H1 (cell line): Measurements from ENCODE around the gene BAD. TPM values are rescaled to one million over a fixed set of nuclear protein-coding genes. Genes with fewer than 3 reads are reported as not detected.

Experiments
- KDM5A ChIP-seq: fragments of 200-600 bp; IDR thresholded peaks from 2 replicates; pipeline ENCODE4 v1.7.1; 2012; ENCODE audit warnings: mild to moderate bottlenecking, low read length, inconsistent platforms, mixed read lengths
- TAF7 ChIP-seq: optimal IDR thresholded peaks from 2 replicates; pipeline ENCODE3; 2011; ENCODE audit warnings: low read depth, mild to moderate bottlenecking, inconsistent platforms, low read length, moderate library complexity, borderline replicate concordance
- polyA plus RNA-seq, 7 experiments: library from polyadenylated mRNA; depleted of rRNA in 3 of 7; stranded (reverse) in 5 of 7; unstranded in 2 of 7; fragments of >200 nt in 5 of 7; fragments of 200-250 nt in 2 of 7; gene quantifications; 1 replicate in 5 of 7; 2 replicates in 1 of 7; 4 replicates in 1 of 7; pipeline versions ENCODE4 v1.2.1 to v1.2.3, GENCODE V29; 2011 to 2013; ENCODE audit warnings: missing spikeins in 2 of 7, mixed read lengths in 2 of 7
- total RNA-seq: library from RNA; stranded (reverse); fragmentation: NEBNext Ultra II Directional; extraction: Animal tissue kit (Norgen Biotek cat#: 25700); gene quantifications from 2 replicates; pipeline ENCODE4 v1.2.1, GENCODE V29; 2021

The BAD gene
- total and polyA plus RNA-seq, 2 of the 8 experiments (the other 6 are each of a cell fraction or from before 2014, with no cell fraction given) = 23.1 to 33.7 TPM

DNA sequence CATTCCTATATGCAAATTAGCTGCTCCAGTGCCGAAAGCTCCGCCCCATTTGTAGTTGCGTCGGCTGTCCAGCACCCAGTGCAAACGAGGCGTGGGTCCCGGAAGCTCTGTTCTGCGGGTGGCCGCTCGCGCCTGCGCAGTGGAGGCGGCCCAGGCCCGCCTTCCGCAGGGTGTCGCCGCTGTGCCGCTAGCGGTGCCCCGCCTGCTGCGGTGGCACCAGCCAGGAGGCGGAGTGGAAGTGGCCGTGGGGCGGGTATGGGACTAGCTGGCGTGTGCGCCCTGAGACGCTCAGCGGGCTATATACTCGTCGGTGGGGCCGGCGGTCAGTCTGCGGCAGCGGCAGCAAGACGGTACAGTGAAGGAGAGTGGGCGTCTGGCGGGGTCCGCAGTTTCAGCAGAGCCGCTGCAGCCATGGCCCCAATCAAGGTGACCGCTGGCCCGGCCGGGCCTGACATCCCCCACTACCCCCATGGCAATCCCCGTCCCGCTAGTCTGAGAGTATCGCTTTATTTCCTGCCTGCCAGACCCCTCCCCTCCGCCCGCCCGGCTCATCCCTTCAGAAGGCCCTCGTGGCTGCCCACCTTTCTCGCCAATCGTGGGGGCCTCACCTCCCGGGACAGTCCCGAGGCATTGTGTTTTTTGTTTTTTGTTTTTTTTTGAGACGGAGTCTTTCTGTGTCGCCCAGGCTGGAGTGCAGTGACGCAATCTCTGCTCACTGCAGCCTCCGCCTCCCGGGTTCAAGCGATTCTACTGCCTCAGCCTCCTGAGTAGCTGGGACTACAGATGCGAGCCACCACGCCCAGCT is 33.7 kb upstream of the BAD start, which contains the start of gene PRDX5 (continued):
- no peak for TF ChIP-seq KDM5A
- TF ChIP-seq TAF7 = peak; percentile 61
